H1 (cell line): ENCODE data around the gene RAB3GAP2. TPM values are rescaled to one million over a fixed set of nuclear protein-coding genes. Genes with fewer than 3 reads are reported as not detected.

ENCODE experiments used
- RBBP5 ChIP-seq: IDR thresholded peaks from 2 replicates; pipeline ENCODE4 v1.7.1; 2012; ENCODE audit warnings: low read depth, mild to moderate bottlenecking, inconsistent platforms, low read length, moderate library complexity, borderline replicate concordance
- SP2 ChIP-seq: IDR thresholded peaks from 2 replicates; pipeline ENCODE4 v1.6.1; 2012; ENCODE audit warnings: mild to moderate bottlenecking, low read length, inconsistent platforms
- polyA plus RNA-seq, 7 experiments: library from polyadenylated mRNA; depleted of rRNA in 3 of 7; stranded (reverse) in 5 of 7; unstranded in 2 of 7; fragments of >200 nt in 5 of 7; fragments of 200-250 nt in 2 of 7; gene quantifications; 1 replicate in 5 of 7; 2 replicates in 1 of 7; 4 replicates in 1 of 7; pipeline versions ENCODE4 v1.2.1 to v1.2.3, GENCODE V29; 2011 to 2013; ENCODE audit warnings: missing spikeins in 2 of 7, mixed read lengths in 2 of 7
- total RNA-seq: library from RNA; stranded (reverse); fragmentation: NEBNext Ultra II Directional; extraction: Animal tissue kit (Norgen Biotek cat#: 25700); gene quantifications from 2 replicates; pipeline ENCODE4 v1.2.1, GENCODE V29; 2021
- TF ChIP-seq, protein P1 (sequence below), 3 experiments: IDR thresholded peaks; 1 replicate in 2 of 3; 2 replicates in 1 of 3; pipeline versions ENCODE4 v1.5.1 to v1.6.1; 2011; ENCODE audit warnings: low read length in 3 of 3, mild to moderate bottlenecking in 3 of 3, inconsistent platforms in 2 of 3, low read depth in 1 of 3, moderate library complexity in 1 of 3; ENCODE audit not compliant: insufficient read depth in 1 of 3; ENCODE audit errors: control extremely low read depth in 1 of 3
- TF ChIP-seq, protein P2 (sequence below): IDR thresholded peaks from 2 replicates; pipeline ENCODE4 v1.6.1; 2012; ENCODE audit warnings: low read length, inconsistent platforms
- TF ChIP-seq, protein P3 (sequence below): fragments of 300-600 bp; sonication (generic); IDR thresholded peaks from 2 replicates; pipeline ENCODE4 v1.7.1; 2012; ENCODE audit warnings: low read length, moderate library complexity, mild to moderate bottlenecking, inconsistent platforms; ENCODE audit not compliant: insufficient replicate concordance

RAB3GAP2 gene
- total and polyA plus RNA-seq, 2 of the 8 experiments (the other 6 are each of a cell fraction or from before 2014, with no cell fraction given): 19.7 to 52.7 TPM

DNA sequence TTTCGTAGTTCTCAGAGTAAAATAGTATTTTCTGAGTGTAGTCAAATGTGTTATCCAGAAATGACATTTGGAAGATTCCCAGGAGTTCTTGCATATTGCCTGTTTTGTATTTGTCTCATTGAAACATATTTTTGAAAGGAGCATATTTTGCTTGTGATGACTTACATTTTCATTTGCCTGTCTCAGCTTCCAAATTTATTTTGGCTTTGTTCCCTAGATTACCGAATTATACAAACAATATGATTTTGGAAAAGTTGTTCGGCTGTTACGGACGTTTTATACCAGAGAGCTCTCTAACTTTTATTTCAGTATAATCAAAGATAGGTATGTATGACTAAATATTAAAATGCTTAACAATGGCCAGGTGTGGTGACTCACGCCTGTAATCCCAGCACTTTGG, 132.3 kb downstream of the RAB3GAP2 start (continued):
- TF ChIP-seq, protein P1, sequence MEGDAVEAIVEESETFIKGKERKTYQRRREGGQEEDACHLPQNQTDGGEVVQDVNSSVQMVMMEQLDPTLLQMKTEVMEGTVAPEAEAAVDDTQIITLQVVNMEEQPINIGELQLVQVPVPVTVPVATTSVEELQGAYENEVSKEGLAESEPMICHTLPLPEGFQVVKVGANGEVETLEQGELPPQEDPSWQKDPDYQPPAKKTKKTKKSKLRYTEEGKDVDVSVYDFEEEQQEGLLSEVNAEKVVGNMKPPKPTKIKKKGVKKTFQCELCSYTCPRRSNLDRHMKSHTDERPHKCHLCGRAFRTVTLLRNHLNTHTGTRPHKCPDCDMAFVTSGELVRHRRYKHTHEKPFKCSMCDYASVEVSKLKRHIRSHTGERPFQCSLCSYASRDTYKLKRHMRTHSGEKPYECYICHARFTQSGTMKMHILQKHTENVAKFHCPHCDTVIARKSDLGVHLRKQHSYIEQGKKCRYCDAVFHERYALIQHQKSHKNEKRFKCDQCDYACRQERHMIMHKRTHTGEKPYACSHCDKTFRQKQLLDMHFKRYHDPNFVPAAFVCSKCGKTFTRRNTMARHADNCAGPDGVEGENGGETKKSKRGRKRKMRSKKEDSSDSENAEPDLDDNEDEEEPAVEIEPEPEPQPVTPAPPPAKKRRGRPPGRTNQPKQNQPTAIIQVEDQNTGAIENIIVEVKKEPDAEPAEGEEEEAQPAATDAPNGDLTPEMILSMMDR (IDR thresholded peaks at IDR 0.05; ENCODE audit: control extremely low read depth in 1 of 3, insufficient read depth in 1 of 3, low read depth in 1 of 3, low read length in 3 of 3): no peak
- TF ChIP-seq SP2 (no peak), RBBP5 (no peak)
- TF ChIP-seq, protein P2, sequence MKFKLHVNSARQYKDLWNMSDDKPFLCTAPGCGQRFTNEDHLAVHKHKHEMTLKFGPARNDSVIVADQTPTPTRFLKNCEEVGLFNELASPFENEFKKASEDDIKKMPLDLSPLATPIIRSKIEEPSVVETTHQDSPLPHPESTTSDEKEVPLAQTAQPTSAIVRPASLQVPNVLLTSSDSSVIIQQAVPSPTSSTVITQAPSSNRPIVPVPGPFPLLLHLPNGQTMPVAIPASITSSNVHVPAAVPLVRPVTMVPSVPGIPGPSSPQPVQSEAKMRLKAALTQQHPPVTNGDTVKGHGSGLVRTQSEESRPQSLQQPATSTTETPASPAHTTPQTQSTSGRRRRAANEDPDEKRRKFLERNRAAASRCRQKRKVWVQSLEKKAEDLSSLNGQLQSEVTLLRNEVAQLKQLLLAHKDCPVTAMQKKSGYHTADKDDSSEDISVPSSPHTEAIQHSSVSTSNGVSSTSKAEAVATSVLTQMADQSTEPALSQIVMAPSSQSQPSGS: no peak
- TF ChIP-seq, protein P3, sequence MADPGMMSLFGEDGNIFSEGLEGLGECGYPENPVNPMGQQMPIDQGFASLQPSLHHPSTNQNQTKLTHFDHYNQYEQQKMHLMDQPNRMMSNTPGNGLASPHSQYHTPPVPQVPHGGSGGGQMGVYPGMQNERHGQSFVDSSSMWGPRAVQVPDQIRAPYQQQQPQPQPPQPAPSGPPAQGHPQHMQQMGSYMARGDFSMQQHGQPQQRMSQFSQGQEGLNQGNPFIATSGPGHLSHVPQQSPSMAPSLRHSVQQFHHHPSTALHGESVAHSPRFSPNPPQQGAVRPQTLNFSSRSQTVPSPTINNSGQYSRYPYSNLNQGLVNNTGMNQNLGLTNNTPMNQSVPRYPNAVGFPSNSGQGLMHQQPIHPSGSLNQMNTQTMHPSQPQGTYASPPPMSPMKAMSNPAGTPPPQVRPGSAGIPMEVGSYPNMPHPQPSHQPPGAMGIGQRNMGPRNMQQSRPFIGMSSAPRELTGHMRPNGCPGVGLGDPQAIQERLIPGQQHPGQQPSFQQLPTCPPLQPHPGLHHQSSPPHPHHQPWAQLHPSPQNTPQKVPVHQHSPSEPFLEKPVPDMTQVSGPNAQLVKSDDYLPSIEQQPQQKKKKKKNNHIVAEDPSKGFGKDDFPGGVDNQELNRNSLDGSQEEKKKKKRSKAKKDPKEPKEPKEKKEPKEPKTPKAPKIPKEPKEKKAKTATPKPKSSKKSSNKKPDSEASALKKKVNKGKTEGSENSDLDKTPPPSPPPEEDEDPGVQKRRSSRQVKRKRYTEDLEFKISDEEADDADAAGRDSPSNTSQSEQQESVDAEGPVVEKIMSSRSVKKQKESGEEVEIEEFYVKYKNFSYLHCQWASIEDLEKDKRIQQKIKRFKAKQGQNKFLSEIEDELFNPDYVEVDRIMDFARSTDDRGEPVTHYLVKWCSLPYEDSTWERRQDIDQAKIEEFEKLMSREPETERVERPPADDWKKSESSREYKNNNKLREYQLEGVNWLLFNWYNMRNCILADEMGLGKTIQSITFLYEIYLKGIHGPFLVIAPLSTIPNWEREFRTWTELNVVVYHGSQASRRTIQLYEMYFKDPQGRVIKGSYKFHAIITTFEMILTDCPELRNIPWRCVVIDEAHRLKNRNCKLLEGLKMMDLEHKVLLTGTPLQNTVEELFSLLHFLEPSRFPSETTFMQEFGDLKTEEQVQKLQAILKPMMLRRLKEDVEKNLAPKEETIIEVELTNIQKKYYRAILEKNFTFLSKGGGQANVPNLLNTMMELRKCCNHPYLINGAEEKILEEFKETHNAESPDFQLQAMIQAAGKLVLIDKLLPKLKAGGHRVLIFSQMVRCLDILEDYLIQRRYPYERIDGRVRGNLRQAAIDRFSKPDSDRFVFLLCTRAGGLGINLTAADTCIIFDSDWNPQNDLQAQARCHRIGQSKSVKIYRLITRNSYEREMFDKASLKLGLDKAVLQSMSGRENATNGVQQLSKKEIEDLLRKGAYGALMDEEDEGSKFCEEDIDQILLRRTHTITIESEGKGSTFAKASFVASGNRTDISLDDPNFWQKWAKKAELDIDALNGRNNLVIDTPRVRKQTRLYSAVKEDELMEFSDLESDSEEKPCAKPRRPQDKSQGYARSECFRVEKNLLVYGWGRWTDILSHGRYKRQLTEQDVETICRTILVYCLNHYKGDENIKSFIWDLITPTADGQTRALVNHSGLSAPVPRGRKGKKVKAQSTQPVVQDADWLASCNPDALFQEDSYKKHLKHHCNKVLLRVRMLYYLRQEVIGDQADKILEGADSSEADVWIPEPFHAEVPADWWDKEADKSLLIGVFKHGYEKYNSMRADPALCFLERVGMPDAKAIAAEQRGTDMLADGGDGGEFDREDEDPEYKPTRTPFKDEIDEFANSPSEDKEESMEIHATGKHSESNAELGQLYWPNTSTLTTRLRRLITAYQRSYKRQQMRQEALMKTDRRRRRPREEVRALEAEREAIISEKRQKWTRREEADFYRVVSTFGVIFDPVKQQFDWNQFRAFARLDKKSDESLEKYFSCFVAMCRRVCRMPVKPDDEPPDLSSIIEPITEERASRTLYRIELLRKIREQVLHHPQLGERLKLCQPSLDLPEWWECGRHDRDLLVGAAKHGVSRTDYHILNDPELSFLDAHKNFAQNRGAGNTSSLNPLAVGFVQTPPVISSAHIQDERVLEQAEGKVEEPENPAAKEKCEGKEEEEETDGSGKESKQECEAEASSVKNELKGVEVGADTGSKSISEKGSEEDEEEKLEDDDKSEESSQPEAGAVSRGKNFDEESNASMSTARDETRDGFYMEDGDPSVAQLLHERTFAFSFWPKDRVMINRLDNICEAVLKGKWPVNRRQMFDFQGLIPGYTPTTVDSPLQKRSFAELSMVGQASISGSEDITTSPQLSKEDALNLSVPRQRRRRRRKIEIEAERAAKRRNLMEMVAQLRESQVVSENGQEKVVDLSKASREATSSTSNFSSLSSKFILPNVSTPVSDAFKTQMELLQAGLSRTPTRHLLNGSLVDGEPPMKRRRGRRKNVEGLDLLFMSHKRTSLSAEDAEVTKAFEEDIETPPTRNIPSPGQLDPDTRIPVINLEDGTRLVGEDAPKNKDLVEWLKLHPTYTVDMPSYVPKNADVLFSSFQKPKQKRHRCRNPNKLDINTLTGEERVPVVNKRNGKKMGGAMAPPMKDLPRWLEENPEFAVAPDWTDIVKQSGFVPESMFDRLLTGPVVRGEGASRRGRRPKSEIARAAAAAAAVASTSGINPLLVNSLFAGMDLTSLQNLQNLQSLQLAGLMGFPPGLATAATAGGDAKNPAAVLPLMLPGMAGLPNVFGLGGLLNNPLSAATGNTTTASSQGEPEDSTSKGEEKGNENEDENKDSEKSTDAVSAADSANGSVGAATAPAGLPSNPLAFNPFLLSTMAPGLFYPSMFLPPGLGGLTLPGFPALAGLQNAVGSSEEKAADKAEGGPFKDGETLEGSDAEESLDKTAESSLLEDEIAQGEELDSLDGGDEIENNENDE: no peak
